ACC112 (cell line): ENCODE measurements around the gene JMJD1C.
A peak's percentile ranks its signal among the peaks of the same experiment; 100 is the strongest.
"Not testable (repeated sequence)": the region's sequence is repeated elsewhere in the genome, so short reads cannot be mapped to it uniquely, and the experiment has no call there.

Experiments used
- H2AFZ ChIP-seq: fragments of 200-600 bp; sonication (generic); one replicate; pipeline ENCODE4 v1.6.0; 2017; ENCODE audit warnings: antibody characterized with exemption, low read length; ENCODE audit not compliant: unreplicated experiment
- H3K27ac ChIP-seq: fragments of 200-600 bp; sonication (generic); 2 replicates; pipeline ENCODE4 v1.5.1; 2014; ENCODE audit warnings: low read depth, mild to moderate bottlenecking, antibody characterized with exemption, low read length, moderate library complexity
- H3K27me3 ChIP-seq: fragments of 200-600 bp; sonication (generic); 2 replicates; pipeline ENCODE4 v1.6.1; 2014; ENCODE audit warnings: mild to moderate bottlenecking, antibody characterized with exemption, low read length, moderate library complexity, mixed read lengths; ENCODE audit not compliant: insufficient read depth
- H3K36me3 ChIP-seq: fragments of 200-600 bp; sonication (generic); 2 replicates; pipeline ENCODE4 v1.6.1; 2016; ENCODE audit warnings: mild to moderate bottlenecking, antibody characterized with exemption, low read length, moderate library complexity, mixed read lengths; ENCODE audit not compliant: insufficient read depth
- H3K4me1 ChIP-seq: fragments of 200-600 bp; sonication (generic); one replicate; pipeline ENCODE4 v1.6.1; 2016; ENCODE audit warnings: low read length, mixed read lengths; ENCODE audit not compliant: insufficient read depth, unreplicated experiment, control insufficient read depth
- H3K4me3 ChIP-seq: fragments of 200-600 bp; sonication (generic); 2 replicates; pipeline ENCODE4 v1.5.1; 2014; ENCODE audit warnings: mild to moderate bottlenecking, low read depth, low read length
- H3K79me2 ChIP-seq: fragments of 200-600 bp; sonication (generic); one replicate; pipeline ENCODE4 v1.6.0; 2016; ENCODE audit warnings: low read length; ENCODE audit not compliant: control insufficient read depth, unreplicated experiment, insufficient read depth

JMJD1C gene

GRCh38 chr10:63497321-63497720 is 31.5 kb upstream of the JMJD1C start:
- Histone ChIP-seq H3K27ac (no peak overlapping the region), H3K4me3 (no peak overlapping the region), H3K79me2 (peaks cover 61% of the 10 kb centered on the region), H3K4me1 (peaks cover 31% of the 10 kb centered on the region), H3K36me3 (peaks cover 4% of the 10 kb centered on the region), H2AFZ (no peak overlapping the region), H3K27me3 (no peaks in the 10 kb centered on the region)

DNA sequence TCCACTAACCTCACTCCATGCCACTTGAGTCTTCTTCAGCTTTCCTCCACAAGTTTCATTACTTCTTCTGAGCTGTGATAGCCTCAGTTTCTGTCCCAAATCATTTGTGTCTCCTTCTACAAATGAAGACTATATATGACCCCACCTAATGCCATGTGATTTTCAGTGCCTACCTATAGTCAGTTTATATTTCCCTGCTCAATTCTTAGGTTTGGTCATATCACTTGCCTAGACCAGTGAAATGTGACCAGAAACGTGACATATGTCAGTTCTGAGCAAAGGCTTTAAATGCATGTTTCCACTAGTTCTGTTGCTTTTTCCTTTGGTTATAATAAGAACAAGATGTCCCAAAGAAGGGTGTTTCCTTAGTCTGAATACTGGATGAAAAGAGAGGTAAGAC is 30.8 kb upstream of the JMJD1C start:
- no peak overlapping the region for H2AFZ ChIP-seq
- H3K36me3 ChIP-seq, result peaks cover 4% of the 10 kb centered on the region
- H3K4me3 ChIP-seq, result no peak overlapping the region
- H3K79me2 ChIP-seq, result peaks cover 54% of the 10 kb centered on the region
- no peaks in the 10 kb centered on the region for H3K27me3 ChIP-seq
- H3K27ac ChIP-seq, result no peak overlapping the region
- H3K4me1 ChIP-seq, result peaks cover 32% of the 10 kb centered on the region

DNA sequence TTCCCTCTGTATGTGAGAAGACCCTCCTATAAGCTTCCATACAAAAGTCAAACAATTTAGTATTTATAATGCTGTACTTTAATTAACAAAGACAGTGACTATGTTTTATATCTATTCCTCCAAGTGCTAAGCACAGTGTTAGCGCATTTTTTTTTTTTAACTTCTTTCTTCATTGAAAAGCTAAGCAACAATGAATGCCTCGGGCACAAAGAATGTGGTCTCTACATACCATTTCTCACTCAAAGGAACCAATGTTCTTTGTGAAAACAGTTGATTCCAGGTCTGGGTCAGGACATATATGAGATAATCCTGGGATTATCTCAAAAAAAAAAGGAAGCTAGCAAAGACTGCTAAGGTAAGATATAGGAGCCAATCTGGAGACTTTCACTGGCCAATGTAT is 29.2 kb upstream of the JMJD1C start:
- Histone ChIP-seq H3K4me1 (peaks cover 40% of the 10 kb centered on the region), H3K79me2 (peaks cover 58% of the 10 kb centered on the region), H3K4me3 (no peak overlapping the region), H2AFZ (no peak overlapping the region), H3K27ac (no peak overlapping the region), H3K27me3 (no peaks in the 10 kb centered on the region), H3K36me3 (peaks cover 4% of the 10 kb centered on the region)

GRCh38 chr10:63493004-63493403 is 27.2 kb upstream of the JMJD1C start:
- Histone ChIP-seq H3K27me3 (no peaks in the 10 kb centered on the region), H3K36me3 (peaks cover 4% of the 10 kb centered on the region), H3K4me1 (peaks cover 26% of the 10 kb centered on the region), H3K79me2 (peaks cover 57% of the 10 kb centered on the region), H3K4me3 (peak overlapping the region; percentile 58), H3K27ac (peak overlapping the region; percentile 96), H2AFZ (peak overlapping the region; percentile 23)

- not testable (repeated sequence) for H2AFZ ChIP-seq, H3K36me3 ChIP-seq, H3K27me3 ChIP-seq
- Histone ChIP-seq H3K4me3 (peak overlapping the region; percentile 55), H3K79me2 (peaks cover 56% of the 10 kb centered on the region), H3K27ac (peak overlapping the region; percentile 96), H3K4me1 (peaks cover 19% of the 10 kb centered on the region)
These were observed 26.5 kb upstream of the JMJD1C start for GRCh38 chr10:63492317-63492690.

- Histone ChIP-seq H3K4me1 (peaks cover 23% of the 10 kb centered on the region), H3K36me3 (peaks cover 4% of the 10 kb centered on the region), H3K27ac (peak overlapping the region; percentile 96), H3K4me3 (peak overlapping the region; percentile 55), H2AFZ (no peak overlapping the region), H3K27me3 (no peaks in the 10 kb centered on the region), H3K79me2 (peaks cover 56% of the 10 kb centered on the region)
These were observed 26.0 kb upstream of the JMJD1C start for GRCh38 chr10:63491588-63492316.

- H2AFZ ChIP-seq, result no peak overlapping the region
- peaks cover 24% of the 10 kb centered on the region for H3K4me1 ChIP-seq
- no peak overlapping the region for H3K27ac ChIP-seq
- H3K36me3 ChIP-seq, result no peaks in the 10 kb centered on the region; the same call in 1 of the 2 replicates
- H3K27me3 ChIP-seq, result no peaks in the 10 kb centered on the region
- peaks cover 64% of the 10 kb centered on the region for H3K79me2 ChIP-seq
- no peak overlapping the region for H3K4me3 ChIP-seq
These were observed 24.1 kb upstream of the JMJD1C start for GRCh38 chr10:63489838-63490237.

GRCh38 chr10:63487990-63488389 is 22.2 kb upstream of the JMJD1C start:
- no peak overlapping the region for H3K27ac ChIP-seq
- H3K27me3 ChIP-seq, result no peaks in the 10 kb centered on the region
- H3K4me3 ChIP-seq, result no peak overlapping the region
- H3K4me1 ChIP-seq, result peaks cover 19% of the 10 kb centered on the region
- no peak overlapping the region for H2AFZ ChIP-seq
- peaks cover 62% of the 10 kb centered on the region for H3K79me2 ChIP-seq
- no peaks in the 10 kb centered on the region for H3K36me3 ChIP-seq

GRCh38 chr10:63483983-63484382 is 18.2 kb upstream of the JMJD1C start:
- H2AFZ ChIP-seq, result no peak overlapping the region
- no peak overlapping the region for H3K27ac ChIP-seq
- no peaks in the 10 kb centered on the region for H3K36me3 ChIP-seq
- peaks cover 8% of the 10 kb centered on the region for H3K4me1 ChIP-seq
- no peaks in the 10 kb centered on the region for H3K27me3 ChIP-seq
- H3K79me2 ChIP-seq, result peaks cover 72% of the 10 kb centered on the region
- no peak overlapping the region for H3K4me3 ChIP-seq

GRCh38 chr10:63481815-63482421 is 16.1 kb upstream of the JMJD1C start:
- Histone ChIP-seq H2AFZ (no peak overlapping the region), H3K27me3 (no peaks in the 10 kb centered on the region), H3K4me1 (peaks cover 5% of the 10 kb centered on the region), H3K79me2 (peaks cover 70% of the 10 kb centered on the region), H3K36me3 (no peaks in the 10 kb centered on the region), H3K27ac (peak overlapping the region; percentile 29; the same call in 1 of the 2 replicates), H3K4me3 (no peak overlapping the region; the same call in 1 of the 2 replicates)

DNA sequence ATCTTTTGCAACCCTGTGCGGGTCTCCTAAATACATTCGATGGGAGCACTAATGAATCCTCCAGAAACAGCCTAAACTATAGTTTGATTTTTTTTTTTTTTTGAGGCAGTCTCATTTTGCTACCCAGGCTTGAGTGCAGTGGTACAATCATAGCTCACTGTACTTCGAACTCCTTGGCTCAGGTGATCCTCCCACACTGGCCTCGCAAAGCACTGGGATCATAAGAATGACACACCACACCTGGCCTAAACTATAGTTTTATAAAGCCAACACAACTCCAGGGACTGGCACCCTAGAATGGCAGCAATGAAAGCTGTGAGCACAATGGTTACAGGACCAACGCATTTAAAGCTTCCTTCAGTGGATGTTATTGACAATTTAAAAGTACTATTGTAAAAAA is 14.5 kb upstream of the JMJD1C start:
- no peaks in the 10 kb centered on the region for H3K27me3 ChIP-seq

More for the DNA sequence above, 14.5 kb upstream of the JMJD1C start:
- peaks cover 3% of the 10 kb centered on the region; the same call in 1 of the 2 replicates for H3K36me3 ChIP-seq
- H3K79me2 ChIP-seq, result peaks cover 63% of the 10 kb centered on the region
- no peak overlapping the region for H2AFZ ChIP-seq
- peaks cover 3% of the 10 kb centered on the region for H3K4me1 ChIP-seq
- no peak overlapping the region for H3K4me3 ChIP-seq
- no peak overlapping the region for H3K27ac ChIP-seq
